ENCODE measurements around the gene ISYNA1.

ISYNA1 gene

DNA sequence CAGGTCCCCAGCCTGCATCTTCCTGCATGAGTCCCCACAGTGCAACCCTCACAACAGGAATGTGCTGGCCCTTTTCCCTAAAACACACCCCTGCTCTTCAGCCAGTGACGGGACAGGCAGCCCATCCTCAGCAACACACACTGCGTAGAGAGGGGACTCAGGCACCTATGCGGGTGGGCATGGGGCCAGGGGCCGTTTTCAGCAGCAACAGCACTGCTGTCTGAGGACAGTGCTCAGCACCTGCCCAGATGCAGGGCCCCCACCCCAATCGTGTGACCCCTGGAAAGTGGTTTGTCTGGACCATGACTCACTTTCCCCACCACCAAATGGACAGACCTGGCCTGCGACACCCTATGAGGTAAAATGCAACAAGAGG lies 28.0 kb upstream of the ISYNA1 start:
- no peak overlapping the region for H2BK5ac ChIP-seq (ENCODE audit: low read depth, low read length, poor library complexity)
- peak overlapping the region; percentile 30 for H3K18ac ChIP-seq (ENCODE audit: low read length)
- H3K4me1 ChIP-seq (ENCODE audit: control insufficient read depth in 1 of 2, insufficient read depth in 2 of 2, low read length in 2 of 2): peaks cover 0 to 4% of the 10 kb centered on the region in 2 experiments
- H3K36me3 ChIP-seq (ENCODE audit: control insufficient read depth in 1 of 2, insufficient read depth in 2 of 2, low read length in 2 of 2): peaks cover 29 to 32% of the 10 kb centered on the region in 2 experiments
- no peak overlapping the region for H3K4ac ChIP-seq (ENCODE audit: low read depth, low read length)
- H3K14ac ChIP-seq (ENCODE audit: low read length): no peak overlapping the region
- H3K4me2 ChIP-seq (ENCODE audit: low read length): no peak overlapping the region
- no peaks in the 10 kb centered on the region for H3K79me1 ChIP-seq (ENCODE audit: low read length)
- H4K12ac ChIP-seq (ENCODE audit: low read depth, low read length): no peak overlapping the region
- H2AFZ ChIP-seq (ENCODE audit: insufficient read depth, low read length, poor library complexity): no peak overlapping the region
- no peak overlapping the region for H4K8ac ChIP-seq (ENCODE audit: low read depth, low read length)
- H2BK12ac ChIP-seq (ENCODE audit: low read length): no peak overlapping the region
- DNase-seq: no peak
- H3K27ac ChIP-seq (ENCODE audit: low read depth, low read length): no peak overlapping the region
- H3K23ac ChIP-seq (ENCODE audit: low read length): no peak overlapping the region
- no peaks in the 10 kb centered on the region for H3K9me3 ChIP-seq (ENCODE audit: insufficient read depth, low read depth, low read length)
- no peak overlapping the region for H3K4me3 ChIP-seq (ENCODE audit: low read depth, low read length)
- no peaks in the 10 kb centered on the region for H3K27me3 ChIP-seq (ENCODE audit: insufficient read depth, low read length)
- H2BK120ac ChIP-seq (ENCODE audit: insufficient read depth, low read length, poor library complexity): no peak overlapping the region
- no peaks in the 10 kb centered on the region for H3K79me2 ChIP-seq (ENCODE audit: control insufficient read depth, insufficient read depth, low read length, poor library complexity)
- no CpG with 5 or more reads among the region's 6 CpGs for WGBS (ENCODE audit: extremely low coverage, insufficient coverage, insufficient read length)
- H2AK5ac ChIP-seq (ENCODE audit: low read length): no peak overlapping the region
- no peak overlapping the region for H3K9ac ChIP-seq (ENCODE audit: low read length)
- H4K91ac ChIP-seq (ENCODE audit: low read depth, low read length): no peak overlapping the region

DNA sequence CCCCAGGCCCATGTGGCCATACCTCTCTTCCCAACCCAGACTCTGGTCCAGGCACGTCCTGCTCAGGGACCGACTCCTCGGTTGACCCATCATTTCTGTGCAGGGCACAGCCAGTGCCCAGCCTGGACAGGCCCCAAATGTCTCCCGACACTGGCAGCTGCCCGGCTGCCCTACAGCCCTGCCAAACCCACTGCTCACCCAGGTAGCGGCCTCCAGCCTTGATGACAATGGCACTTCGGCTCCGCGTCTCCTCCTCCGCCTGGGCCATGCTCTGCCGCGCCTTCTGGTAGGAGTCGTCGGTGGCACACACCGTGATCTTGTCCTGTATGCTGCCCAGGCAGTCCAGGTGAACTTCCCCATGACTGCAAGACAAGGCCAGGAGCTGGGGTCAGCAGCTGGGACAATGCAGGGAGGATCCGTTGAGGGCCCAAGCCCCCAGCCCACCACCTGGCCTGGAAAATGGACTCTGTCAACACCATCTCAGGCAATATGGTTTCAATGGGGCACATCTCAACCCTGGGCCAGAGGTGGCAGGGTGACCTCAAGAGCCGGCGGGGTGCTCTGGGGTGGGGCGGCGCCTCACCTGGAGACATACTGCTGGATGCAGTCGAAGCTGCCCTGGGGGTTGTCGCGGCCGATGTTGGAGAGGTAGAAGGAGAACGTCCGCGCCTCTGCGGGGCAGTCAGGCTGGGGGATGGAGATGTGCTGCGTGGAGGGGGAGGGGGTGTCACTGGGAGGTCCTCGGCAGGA lies 27.5 kb upstream of the ISYNA1 start:
- Histone ChIP-seq H3K27me3 (ENCODE audit: insufficient read depth, low read length) (no peaks in the 10 kb centered on the region), H3K14ac (ENCODE audit: low read length) (no peak overlapping the region), H2BK120ac (ENCODE audit: insufficient read depth, low read length, poor library complexity) (no peak overlapping the region), H2AK5ac (ENCODE audit: low read length) (no peak overlapping the region), H3K4me1 (ENCODE audit: control insufficient read depth in 1 of 2, insufficient read depth in 2 of 2, low read length in 2 of 2) (peaks cover 4 to 8% of the 10 kb centered on the region in 2 experiments), H3K4ac (ENCODE audit: low read depth, low read length) (no peak overlapping the region), H3K79me1 (ENCODE audit: low read length) (peaks cover 4% of the 10 kb centered on the region), H3K9me3 (ENCODE audit: insufficient read depth, low read depth, low read length) (no peaks in the 10 kb centered on the region), H3K27ac (ENCODE audit: low read depth, low read length) (no peak overlapping the region), H4K12ac (ENCODE audit: low read depth, low read length) (no peak overlapping the region), H3K4me2 (ENCODE audit: low read length) (no peak overlapping the region), H2BK5ac (ENCODE audit: low read depth, low read length, poor library complexity) (no peak overlapping the region), H3K23ac (ENCODE audit: low read length) (no peak overlapping the region), H3K4me3 (ENCODE audit: low read depth, low read length) (no peak overlapping the region), H4K91ac (ENCODE audit: low read depth, low read length) (no peak overlapping the region), H3K9ac (ENCODE audit: low read length) (no peak overlapping the region), H3K18ac (ENCODE audit: low read length) (peak overlapping the region; percentile 26), H2BK12ac (ENCODE audit: low read length) (no peak overlapping the region), H4K8ac (ENCODE audit: low read depth, low read length) (no peak overlapping the region), H3K36me3 (ENCODE audit: control insufficient read depth in 1 of 2, insufficient read depth in 2 of 2, low read length in 2 of 2) (peaks cover 33 to 35% of the 10 kb centered on the region in 2 experiments), H2AFZ (ENCODE audit: insufficient read depth, low read length, poor library complexity) (no peak overlapping the region), H3K79me2 (ENCODE audit: control insufficient read depth, insufficient read depth, low read length, poor library complexity) (no peaks in the 10 kb centered on the region)
- DNase-seq: no peak
- WGBS (ENCODE audit: extremely low coverage, insufficient coverage, insufficient read length): no CpG with 5 or more reads among the region's 30 CpGs

DNA sequence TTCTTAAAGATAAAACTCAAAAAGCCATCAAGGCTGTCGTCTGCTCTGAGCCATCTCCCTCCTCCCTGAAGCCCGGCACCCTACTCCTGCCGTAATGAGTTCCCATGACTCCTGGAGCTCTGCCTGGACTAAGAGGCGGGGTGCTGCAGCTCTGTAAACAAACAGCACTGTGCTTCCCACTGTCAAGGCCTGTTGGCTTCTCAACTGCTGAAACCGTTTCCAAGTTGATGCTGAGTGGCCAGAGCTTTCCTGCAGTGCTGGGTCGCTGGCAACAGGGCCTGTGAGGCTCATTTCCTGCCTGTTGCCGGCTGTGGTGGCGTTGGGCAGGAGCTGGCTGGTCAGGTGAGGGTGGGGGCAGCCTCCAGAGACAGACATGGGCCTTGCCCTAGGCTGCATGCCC lies 26.7 kb upstream of the ISYNA1 start:
- Histone ChIP-seq H4K12ac (ENCODE audit: low read depth, low read length) (no peak overlapping the region), H2AFZ (ENCODE audit: insufficient read depth, low read length, poor library complexity) (no peak overlapping the region), H2BK5ac (ENCODE audit: low read depth, low read length, poor library complexity) (no peak overlapping the region), H3K9ac (ENCODE audit: low read length) (no peak overlapping the region), H3K79me2 (ENCODE audit: control insufficient read depth, insufficient read depth, low read length, poor library complexity) (no peaks in the 10 kb centered on the region), H3K79me1 (ENCODE audit: low read length) (peaks cover 9% of the 10 kb centered on the region), H3K23ac (ENCODE audit: low read length) (no peak overlapping the region), H3K9me3 (ENCODE audit: insufficient read depth, low read depth, low read length) (no peaks in the 10 kb centered on the region), H3K27ac (ENCODE audit: low read depth, low read length) (no peak overlapping the region), H3K4me2 (ENCODE audit: low read length) (no peak overlapping the region), H3K4ac (ENCODE audit: low read depth, low read length) (no peak overlapping the region), H3K4me1 (ENCODE audit: control insufficient read depth in 1 of 2, insufficient read depth in 2 of 2, low read length in 2 of 2) (peaks cover 10 to 13% of the 10 kb centered on the region in 2 experiments), H2AK5ac (ENCODE audit: low read length) (no peak overlapping the region), H3K14ac (ENCODE audit: low read length) (no peak overlapping the region), H3K36me3 (ENCODE audit: control insufficient read depth in 1 of 2, insufficient read depth in 2 of 2, low read length in 2 of 2) (peaks cover 38 to 39% of the 10 kb centered on the region in 2 experiments), H4K8ac (ENCODE audit: low read depth, low read length) (no peak overlapping the region), H2BK12ac (ENCODE audit: low read length) (no peak overlapping the region), H3K18ac (ENCODE audit: low read length) (no peak overlapping the region), H3K4me3 (ENCODE audit: low read depth, low read length) (no peak overlapping the region), H4K91ac (ENCODE audit: low read depth, low read length) (no peak overlapping the region), H3K27me3 (ENCODE audit: insufficient read depth, low read length) (no peaks in the 10 kb centered on the region), H2BK120ac (ENCODE audit: insufficient read depth, low read length, poor library complexity) (no peak overlapping the region)
- no peak for DNase-seq
- WGBS (ENCODE audit: extremely low coverage, insufficient coverage, insufficient read length): no CpG with 5 or more reads among the region's 8 CpGs

DNA sequence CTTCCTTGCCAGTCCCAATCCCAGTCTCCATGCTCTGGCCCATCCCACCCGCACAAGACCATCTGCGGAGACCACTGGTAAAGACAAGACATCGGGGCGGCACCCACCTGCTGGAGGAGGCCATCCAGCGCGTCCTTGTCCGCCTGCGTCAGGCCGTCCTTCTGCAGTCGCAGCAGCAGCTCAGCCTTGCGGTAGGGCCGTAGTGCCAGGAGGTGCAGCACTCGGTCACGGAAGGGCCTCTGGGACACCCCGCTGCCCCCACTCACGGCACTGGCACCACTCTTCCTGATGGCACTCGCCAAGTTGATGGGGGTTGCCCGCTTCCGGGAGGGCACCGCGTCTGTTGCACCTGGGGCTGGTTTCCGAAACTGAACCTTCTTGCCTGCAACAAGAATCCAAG lies 23.5 kb upstream of the ISYNA1 start:
- Histone ChIP-seq H3K79me1 (ENCODE audit: low read length) (peaks cover 13% of the 10 kb centered on the region), H3K27me3 (ENCODE audit: insufficient read depth, low read length) (no peaks in the 10 kb centered on the region), H4K8ac (ENCODE audit: low read depth, low read length) (no peak overlapping the region), H2BK120ac (ENCODE audit: insufficient read depth, low read length, poor library complexity) (no peak overlapping the region), H3K4ac (ENCODE audit: low read depth, low read length) (no peak overlapping the region), H3K23ac (ENCODE audit: low read length) (no peak overlapping the region), H3K9ac (ENCODE audit: low read length) (no peak overlapping the region), H3K18ac (ENCODE audit: low read length) (peak overlapping the region; percentile 39), H2AFZ (ENCODE audit: insufficient read depth, low read length, poor library complexity) (no peak overlapping the region), H3K14ac (ENCODE audit: low read length) (peak overlapping the region; percentile 12), H3K4me3 (ENCODE audit: low read depth, low read length) (no peak overlapping the region), H2BK12ac (ENCODE audit: low read length) (no peak overlapping the region), H3K79me2 (ENCODE audit: control insufficient read depth, insufficient read depth, low read length, poor library complexity) (no peaks in the 10 kb centered on the region), H3K27ac (ENCODE audit: low read depth, low read length) (no peak overlapping the region), H4K12ac (ENCODE audit: low read depth, low read length) (no peak overlapping the region), H3K36me3 (ENCODE audit: control insufficient read depth in 1 of 2, insufficient read depth in 2 of 2, low read length in 2 of 2) (peaks cover 52 to 56% of the 10 kb centered on the region in 2 experiments), H3K4me2 (ENCODE audit: low read length) (no peak overlapping the region), H4K91ac (ENCODE audit: low read depth, low read length) (peak overlapping the region; percentile 73), H2BK5ac (ENCODE audit: low read depth, low read length, poor library complexity) (no peak overlapping the region), H3K9me3 (ENCODE audit: insufficient read depth, low read depth, low read length) (no peaks in the 10 kb centered on the region), H3K4me1 (ENCODE audit: control insufficient read depth in 1 of 2, insufficient read depth in 2 of 2, low read length in 2 of 2) (peaks cover 21 to 23% of the 10 kb centered on the region in 2 experiments), H2AK5ac (ENCODE audit: low read length) (peak overlapping the region; percentile 31)
- no CpG with 5 or more reads among the region's 22 CpGs for WGBS (ENCODE audit: extremely low coverage, insufficient coverage, insufficient read length)
- no peak for DNase-seq
